Stimulated activated CD4-positive, alpha-beta T cell treated with anti-CD3 and anti-CD28 coated beads, Interleukin-2, amount 100 ng/mL, for 4 hours (primary cell): ENCODE measurements around the gene MRPL24.

ENCODE experiments used
- DNase-seq: peaks from one replicate; pipeline ENCODE4 v3.0.0-alpha.2; 2020; ENCODE audit warnings: low read depth

Gene MRPL24

GRCh38 chr1:156709757-156710489 lies 31.0 kb downstream of the MRPL24 start:
- no peak for DNase-seq

- no peak for DNase-seq
These were observed 31.9 kb downstream of the MRPL24 start for GRCh38 chr1:156709031-156709430.

DNA sequence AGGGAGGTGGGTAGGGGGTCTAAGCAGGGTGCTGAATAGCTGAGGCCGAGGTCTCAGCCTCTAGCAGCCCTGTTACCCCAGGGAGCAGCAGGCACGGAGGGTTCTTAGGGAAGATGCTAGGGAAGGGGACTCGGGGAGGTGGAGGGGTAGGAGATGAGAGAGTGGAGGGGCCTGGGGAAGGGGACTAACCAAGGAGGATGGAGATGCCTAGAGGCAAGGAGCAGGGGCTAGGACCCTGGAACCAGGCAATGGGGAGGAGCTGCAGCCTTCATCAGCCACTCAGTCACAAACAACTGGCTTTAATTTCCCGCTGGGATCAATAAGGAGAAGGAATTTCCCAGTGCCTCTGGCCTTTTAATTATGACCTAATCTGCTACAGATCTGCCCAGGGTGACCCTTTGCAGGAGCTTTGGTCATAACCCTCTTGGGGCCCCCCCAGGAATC lies 32.6 kb downstream of the MRPL24 start:
- DNase-seq = no peak

DNA sequence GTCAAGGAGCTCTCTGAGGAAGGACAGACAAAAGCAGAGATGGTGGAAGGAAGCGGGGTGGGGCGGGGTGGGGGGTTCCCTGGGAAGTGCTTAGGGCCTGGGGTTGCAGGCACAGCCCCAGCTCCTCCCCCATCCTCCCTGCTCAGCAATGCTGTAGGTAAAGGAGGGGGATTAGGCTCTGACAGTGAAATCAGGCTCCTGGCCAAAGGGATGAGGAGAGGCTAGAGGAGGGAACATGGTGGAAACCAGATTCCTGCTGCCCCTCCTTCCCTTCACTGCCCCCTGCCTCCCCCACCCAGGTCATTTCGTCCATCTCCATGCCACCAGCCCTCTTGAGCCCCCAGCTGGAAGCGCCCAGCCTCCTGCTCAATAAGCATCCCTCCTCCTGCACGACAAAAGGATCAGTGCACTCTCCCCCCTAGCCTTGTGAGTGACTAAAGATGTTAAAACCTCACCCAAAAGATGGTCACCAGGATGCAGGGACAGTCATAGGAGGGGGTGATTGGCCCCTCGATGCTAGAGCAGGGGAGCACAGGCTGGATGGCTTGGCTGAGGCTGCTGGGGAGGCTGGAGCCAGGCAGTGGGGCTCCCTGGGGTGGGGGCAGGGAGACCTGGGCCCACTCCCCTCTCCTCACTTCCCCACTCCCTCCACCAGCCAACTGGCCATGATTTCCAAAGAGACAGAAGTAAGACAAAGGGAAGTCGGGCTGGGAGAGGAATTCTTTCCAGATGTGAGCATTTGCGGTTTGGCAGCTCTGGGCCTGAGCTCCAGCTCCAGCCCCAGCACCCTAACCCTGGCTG lies 33.3 kb downstream of the MRPL24 start:
- no peak for DNase-seq

DNA sequence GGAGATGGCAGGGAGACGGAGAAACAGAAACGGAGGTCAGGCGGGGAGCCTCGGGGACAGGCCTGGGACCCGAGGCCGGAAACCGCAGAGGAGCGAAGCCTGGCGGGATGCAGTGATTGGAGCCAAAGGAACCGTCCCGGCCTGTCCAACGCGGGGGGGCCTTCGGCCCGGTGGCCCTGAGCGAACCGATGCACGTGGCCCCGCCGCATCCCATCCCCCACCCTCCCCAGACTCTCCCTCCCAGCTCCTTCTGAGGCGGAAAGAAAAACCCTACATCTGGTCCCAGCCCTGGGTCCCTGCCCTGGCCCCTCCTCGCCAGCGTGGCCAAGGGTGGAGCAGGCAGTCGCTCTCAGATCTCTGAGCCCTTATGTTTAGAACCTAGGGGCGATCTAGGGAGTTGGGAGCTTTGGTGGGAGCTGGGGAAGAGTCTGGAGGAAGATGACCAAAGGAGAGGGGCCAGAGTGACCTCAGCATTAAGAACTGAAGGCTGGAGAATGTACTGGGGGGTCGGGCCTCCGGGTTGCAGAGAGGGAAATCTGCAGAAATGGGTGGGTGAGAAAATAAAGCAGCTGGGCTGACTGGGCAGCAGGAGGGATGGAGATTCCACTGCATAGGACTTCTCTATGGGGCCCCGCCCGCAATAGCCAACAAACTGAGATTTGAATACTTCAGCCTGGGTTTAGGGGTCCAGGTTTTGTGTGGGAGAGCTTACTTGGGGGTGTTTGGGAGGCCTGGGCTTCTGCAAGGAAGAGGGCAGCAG lies 34.1 kb downstream of the MRPL24 start:
- DNase-seq = no peak

DNA sequence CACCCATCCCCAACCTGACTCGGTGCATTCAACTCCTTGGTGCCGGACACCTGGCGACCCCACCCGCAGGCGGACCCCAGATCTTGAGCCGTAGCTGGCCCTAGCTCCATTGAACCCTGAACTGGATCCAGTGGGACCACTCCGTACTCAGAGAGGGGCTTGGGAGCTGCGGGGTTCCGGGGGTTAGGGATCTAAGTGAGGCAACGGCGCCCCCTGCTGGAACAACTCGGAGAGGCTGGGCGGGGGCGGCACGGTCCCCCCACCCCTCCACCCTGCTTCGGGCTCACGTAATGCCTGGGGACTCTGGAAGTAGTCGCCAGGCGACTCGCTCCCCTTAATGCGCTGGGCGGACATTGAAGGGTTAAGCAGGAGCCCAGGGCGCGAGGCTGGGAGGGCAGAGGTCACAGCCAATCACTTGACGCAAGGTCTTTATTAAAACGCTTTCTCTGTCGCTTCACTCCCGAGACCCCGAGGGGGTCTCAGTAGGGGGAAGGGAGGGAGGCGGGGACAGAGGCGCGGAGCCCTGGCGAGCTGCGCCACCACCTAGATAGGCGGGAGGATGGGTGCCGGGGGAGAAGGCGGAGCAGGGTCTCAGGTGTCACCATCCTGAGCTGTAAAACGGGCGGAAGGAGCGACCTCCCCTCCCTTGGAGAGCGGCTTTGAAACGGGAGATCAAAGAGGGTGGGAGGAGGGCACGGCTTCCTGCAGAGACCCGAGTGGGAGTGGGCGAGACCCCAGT lies 34.8 kb downstream of the MRPL24 start:
- peak; percentile 54 for DNase-seq

DNA sequence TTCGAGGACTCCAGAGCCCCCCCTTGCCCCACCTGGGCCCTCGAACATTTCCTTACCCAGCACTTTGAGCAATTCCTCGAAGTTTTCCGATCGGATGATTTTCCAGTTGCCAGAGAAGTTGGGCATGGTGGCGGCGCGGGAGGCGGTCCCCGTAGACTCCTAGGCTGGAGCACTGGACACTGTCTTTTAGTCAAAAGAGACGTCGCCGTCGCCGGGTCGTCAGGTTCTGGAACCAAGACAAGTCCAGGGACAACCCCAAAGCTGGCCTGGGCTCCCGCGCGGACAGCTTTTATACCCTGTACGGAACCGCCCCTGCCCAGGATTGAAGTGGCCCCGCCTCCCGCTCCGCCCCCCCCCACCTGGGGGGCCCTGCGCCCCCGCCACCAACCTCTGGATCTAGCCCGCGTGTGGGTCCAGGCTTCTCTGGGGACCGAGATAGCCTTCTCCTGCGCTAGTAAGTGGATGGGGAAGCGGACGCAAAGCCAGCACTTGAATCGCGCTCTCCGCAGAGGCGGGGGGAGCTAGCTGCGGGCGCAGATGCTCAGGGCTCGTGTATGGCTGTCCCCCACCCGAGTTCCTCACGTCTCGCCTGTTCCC lies 35.5 kb downstream of the MRPL24 start, which contains the start of gene CRABP2:
Gene CRABP2, minus strand, starts transcription at position 263 of the 597 bp plus-strand sequence. Its CDS starts 137 bp downstream, at position 126.
- no peak for DNase-seq

DNA sequence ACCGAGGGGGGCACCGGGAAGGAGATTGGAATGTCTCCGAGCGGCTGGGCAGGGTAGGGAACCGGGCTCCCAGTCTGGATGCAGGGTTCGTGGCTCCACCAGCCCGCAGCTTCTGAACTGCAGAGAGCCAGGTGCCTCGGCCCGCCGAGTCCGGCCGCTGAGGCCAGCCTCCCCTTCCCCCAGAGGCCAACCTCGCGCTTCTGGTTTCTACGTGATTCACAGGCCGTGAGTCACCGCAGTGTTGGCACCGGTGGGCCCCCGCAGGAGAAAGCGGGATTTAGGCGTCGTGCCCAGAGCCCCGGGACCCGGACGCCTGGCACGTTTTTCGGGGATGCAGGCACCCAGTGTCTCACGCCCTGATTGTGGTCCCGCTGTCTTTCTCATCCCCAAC lies 36.0 kb downstream of the MRPL24 start:
- DNase-seq = no peak

DNA sequence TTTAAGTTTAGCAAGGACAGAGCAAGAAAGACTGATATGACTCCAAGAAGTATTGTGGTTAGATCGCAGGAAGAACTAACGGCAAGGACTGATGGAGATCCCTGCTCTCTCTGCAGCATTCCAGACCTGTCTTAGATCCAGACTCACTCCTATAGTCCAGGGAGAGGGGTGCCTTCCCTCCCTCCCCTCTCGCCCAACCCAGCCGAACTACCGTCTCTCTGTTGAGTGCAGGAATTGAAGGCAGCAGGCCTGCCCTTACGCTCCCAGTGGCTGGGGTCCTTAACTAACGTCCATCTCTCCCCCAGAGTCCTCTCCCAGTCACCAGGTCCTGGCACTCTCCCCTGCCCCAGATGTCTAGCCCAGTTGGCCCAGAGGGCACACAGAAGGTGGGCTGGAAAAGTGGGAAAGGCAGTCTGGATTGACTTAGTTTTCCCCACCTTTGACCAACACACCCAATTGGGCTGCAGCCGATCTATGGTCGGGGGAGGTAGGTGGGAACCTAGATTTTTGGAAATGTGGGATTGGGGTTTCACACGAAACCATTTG lies 36.6 kb downstream of the MRPL24 start:
- DNase-seq = no peak

GRCh38 chr1:156703741-156704140 lies 37.1 kb downstream of the MRPL24 start:
- no peak for DNase-seq

DNA sequence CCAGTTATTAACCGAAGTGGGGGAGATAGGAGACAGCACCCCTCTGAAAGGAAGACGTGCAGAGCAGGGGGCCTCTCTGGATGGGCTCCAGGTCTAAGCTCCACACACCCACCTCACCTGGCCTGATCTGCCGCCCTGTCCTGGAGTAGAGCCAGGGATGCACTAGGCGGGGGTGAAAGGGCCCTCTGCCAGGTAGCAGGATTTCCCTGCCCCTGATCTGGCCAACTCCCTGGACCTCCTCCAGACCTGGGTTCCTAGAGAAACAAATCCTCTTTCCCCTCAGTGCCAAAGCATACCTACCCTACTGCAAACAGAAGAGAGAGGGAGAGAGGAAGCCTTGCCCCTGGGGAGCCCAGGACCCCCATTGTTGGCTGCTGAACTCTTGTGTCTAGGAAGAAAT lies 37.6 kb downstream of the MRPL24 start:
- DNase-seq = no peak

DNA sequence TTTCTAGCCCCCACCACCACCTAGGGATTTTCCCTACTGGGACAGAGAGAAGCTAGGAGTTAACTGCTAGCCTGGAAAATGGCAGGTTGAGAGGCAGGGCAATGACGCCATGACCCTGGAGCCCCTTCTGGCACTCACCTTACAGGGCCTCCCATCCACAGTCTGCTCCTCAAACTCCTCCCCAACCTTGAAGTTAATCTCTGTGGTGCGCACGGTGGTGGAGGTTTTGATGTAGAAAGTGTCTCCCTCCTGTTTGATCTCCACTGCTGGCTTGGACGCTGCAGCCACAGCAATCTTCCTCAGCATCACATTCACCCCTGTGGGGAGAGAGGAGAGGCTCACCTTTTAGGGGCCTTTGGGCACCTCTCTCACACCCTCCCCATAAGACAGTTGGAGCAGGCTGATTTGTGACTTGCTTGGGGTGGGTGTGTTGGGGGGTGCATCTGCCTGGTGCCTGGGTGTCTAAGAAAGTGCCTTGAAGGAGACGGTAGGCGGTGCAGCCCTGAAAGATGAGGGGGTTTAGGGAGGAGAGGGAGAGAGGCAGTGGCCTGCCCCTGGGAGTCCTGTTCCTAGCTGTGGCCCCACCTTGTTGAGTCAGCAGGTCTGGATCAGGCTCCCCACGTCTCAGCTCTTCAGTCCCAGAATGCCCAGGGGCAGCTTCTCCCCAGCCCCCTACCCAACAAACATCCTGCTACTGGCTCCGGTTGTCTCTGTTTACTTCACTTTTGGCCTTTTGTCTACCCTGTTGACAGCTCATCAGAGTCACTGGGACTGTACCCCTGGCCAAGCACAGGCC lies 40.0 kb downstream of the MRPL24 start:
- DNase-seq = no peak

DNA sequence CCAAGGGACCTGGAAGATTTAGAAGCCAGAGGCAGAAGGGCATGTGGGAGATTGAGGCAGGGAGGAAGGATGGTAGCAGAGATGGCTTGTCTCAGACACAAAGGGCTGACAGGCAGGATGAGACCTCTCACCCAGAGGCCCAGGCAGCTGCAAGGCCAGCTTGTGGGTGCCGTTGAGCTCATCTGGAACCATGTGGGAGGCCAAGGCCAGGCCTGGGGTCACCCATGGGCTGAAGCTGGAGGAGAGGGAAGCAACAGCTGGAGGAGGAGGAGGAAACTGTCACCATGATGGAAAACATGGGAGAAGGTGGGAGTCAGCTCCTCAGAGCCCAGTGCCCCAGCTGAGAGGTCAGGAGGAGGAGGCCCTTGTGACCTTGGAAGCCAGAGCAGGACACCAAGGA lies 41.9 kb downstream of the MRPL24 start:
- DNase-seq = no peak

GRCh38 chr1:156697481-156697880 lies 43.4 kb downstream of the MRPL24 start:
- DNase-seq = no peak

- no peak for DNase-seq
These were observed 44.1 kb downstream of the MRPL24 start for GRCh38 chr1:156696755-156697154.

GRCh38 chr1:156694690-156694962 lies 46.3 kb downstream of the MRPL24 start:
- DNase-seq = no peak

GRCh38 chr1:156693848-156694689 lies 46.8 kb downstream of the MRPL24 start:
- no peak for DNase-seq

DNA sequence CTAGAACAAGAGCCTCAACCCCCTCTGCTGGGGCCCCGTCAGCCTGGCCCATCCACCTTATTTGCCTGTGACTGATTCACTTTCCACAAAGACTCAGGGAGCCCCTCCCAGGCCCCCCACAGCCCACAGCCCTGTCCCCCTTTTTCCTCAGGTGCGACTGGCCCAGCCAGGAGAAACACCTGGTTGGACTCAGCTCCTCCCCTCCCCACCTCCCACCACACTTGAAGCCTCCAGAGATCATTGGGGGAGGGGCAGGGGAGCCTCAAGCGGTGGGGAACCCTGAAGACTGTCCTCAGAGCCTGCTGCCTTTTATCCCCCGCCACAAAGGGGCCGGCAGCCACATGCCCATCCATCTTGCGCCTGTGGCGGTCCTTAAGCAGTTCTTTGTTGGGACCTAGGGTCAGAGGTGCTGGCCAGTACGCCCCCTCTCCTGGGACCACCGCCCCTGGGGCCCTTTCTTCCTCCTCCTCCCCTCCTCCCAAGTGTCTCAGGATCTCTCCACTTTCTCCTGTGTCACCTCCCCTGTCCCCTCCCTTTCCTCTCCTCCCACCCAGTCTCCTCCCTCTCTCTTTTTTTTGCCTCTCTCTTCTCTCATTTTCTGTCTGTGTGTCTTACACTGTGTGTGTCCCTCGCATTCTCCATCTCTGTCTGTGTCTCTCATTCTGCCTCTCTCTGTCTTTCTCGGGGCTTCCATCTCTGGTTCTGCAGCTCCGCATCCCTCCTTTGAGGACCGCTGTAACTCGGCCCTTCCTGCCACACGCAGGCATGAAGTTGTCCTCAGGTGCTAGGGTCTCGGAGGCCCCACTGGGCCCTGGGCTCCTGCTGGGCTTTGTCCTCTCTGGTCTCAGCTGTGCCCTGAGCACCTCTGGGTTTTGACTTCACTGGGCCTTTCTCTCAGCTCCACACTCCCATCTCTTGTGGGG lies 47.7 kb downstream of the MRPL24 start:
- no peak for DNase-seq
